GM19467 (cell line): ENCODE data around the gene S1PR1.

Experiments used
- ATAC-seq: cut with Tn5 transposase; IDR thresholded peaks from one replicate; pipeline ENCODE4 v1.9.1; 2021; ENCODE audit warnings: mild to moderate bottlenecking, moderate library complexity; ENCODE audit not compliant: unreplicated experiment

Gene S1PR1

DNA sequence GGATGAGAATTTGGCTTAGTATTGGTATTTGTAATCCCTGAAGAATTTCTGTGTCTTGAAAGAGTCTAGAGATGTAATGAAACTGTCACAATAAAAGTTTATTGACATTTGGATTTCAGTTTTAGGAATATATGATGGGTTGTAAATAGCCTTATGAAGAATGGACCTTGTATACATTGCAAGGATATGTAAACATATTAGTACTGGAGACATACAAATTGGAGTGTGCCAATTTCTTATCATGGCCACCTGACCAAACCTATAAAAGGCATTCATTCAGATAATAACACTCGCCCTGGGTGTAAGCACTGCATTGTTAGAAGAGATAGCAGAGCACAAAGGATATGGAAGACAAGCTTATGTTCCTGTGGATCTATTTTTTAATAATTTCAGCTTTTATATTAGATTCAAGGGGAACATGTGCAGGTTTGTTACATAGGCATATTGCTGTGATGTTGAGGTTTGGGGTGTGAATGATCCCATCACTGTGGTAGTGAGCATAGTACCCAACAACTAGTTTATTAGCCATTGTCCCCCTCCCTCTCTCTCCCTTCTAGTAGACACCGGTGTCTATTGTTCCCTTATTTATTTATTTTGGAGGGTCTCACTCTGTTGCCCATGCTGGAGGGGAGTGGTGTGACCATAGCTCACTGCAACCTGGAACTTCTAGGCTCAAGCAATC lies 8.6 kb downstream of the S1PR1 start:
- ATAC-seq = no peak

DNA sequence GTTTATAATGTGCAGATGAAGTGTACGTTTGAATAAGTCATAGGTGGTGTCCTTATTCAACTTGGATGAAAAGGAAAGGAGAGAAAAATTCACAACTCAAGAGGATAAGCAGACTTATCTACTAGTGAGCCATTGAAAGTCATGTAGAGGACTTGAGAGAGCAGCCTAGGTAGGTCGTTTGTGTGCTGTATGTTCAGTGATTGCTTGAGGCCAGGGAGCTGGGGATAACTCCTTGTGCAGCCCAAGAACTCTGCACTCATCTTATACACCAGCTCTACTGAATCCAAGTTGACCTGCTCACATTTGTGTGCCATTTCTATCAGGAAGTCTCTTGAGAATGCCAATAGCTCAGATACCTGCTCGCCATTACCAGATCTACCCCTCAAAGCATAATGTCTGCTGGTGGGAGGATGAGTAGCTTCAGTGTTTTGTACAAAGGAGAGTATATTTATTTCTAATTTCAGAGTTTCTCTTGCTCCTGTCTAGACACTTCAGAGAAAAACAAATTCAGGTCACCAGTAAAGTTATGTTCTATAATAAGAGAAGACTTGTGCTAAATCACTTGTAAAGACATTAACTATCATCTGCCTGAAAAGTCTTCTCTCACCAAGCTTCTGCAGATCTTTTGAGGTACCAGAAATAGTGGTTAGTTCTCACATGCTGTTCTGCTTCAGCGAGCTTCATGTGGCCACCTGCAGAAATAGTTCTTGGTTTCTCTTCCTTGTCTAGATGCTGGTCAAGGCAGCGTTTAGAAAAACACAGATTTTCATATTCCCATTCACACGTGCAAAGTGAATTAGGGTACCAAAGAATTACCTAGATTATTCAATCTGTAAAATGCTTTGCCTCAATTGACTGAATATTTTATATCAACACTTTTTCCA lies 10.8 kb downstream of the S1PR1 start:
- ATAC-seq = peak; percentile 86

DNA sequence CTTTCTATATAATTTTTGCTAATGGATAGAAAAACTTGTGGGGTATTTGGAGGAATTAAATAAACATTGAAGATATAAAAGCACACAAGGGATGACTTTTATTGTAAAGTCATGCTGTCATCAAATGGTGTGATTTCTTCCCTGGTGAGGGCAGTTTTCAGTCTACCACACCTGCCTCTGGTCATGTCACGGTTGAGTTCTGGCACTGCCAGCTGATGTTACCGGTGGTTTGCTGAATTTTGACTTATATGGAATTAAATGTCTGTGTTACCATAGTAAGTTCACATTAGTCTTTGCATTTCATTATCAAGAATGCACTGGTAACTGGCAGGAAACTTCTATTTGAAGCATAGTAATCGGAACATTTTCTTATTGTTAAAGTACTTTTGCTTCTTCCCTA lies 13.4 kb downstream of the S1PR1 start:
- no peak for ATAC-seq

DNA sequence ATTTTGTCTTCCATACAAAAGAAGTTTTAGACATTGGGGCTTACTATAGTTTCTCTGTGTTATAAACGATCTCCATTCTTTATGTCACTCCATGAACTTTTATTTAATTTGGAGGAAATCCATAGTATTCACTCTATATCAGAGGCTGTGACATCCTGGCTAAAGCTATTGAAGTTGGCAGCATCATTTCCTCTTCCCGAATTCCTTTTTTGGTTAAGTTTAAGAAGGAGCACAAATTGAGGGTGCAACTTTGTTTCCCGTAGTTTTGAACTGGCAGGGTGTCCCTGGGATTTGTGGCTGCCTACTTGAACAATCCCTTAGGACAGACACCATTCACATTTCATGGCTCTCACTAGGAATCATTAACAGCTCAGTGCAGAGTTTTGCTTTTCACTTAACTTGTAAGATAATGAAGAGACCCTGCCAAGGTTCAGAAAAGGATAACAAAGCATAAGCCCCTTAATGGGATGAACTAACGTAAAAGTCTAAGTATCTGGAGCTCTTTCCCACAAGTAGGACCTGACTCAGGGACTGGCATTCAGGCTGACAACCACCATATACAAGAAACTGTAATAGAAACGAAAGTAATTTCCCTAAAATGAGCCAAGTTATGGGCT lies 13.9 kb downstream of the S1PR1 start:
- no peak for ATAC-seq

DNA sequence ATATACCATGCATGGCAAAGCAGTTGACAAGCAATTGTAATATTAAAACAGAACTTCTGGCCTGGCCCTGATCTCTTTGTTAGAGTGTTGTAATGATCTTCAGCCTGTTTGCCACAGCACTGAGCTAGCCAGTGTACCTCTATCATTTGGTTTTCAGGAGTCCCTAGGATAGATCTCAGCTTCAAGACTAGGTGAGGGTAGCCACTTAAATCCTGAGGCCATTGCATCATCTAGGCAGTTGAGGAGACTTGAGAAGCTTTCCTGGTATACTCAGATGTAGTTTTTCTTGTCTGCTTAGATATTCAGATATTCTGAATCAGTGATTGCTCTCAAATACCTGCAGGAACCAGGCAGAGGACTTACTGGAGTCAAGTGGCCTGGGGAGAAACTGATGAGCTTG lies 14.7 kb downstream of the S1PR1 start:
- ATAC-seq = no peak

DNA sequence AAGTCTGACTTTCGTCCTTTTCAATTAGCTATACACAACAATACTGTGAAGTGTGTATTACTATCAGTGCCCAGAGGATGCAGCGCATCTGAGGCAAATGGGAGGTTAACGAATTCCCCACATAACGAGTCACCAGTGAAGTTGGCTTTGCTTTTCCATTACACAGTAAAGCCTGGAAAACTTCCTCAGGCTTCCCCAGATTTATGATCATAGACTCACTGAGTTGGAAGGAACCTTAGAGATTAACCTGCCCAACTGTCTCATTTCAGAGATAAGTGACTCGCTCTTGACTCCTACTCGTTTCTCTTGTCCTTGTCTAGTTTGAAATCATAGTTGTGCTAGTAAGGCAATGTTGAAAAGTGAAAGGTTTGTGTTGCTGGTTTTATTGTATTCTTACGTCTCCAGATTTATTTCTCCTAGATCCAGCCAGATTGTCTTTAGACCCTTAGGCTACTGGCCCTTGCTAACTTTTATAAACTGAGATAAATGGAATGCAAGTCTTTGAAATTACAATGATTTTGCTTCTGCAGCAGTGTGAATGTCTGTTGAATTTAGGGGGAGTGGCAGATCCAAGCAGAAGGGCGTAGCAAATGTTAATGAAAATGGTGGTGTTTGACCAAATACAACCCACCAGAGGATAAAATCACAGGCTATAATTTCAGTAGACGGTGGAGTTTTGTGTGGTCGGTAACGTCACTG lies 17.3 kb downstream of the S1PR1 start:
- no peak for ATAC-seq

DNA sequence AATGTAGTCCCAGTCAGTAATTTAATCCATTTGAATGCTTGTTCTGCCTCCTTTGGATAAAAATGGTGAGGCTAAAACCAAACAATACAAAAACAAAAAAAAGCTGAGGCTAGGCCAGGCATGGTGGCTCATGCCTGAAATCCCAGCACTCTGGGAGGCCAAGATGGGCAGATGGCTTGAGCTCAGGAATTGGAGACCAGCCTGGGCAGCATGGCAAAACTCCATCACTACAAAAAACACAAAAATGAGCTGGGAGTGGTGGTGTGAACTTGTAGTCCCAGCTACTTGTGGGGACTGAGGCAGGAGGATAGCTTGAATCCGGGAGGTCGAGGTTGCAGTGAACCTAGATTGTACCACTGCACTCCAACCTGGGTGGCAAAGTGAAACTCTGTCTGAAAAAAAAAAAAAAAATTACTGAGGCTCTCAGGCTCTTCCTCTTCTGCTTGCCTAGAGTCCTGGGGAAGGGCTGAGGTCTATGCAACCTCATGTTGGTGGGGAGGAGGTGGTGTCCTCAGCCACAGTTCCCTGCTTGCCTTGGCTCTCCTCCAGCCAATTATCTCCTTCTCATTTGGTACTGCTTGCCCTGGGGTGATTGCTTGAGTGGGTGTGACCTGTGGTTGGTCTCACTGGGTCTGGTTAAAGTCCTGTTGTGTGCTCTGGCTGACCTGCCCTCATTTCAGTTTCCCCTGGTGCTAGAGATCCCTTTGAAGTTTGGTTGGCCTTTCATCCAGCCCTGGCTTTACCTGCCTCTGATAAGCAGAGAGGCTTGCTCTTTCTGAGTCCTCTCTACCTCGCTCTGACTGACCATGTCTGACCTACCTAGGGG lies 20.9 kb downstream of the S1PR1 start:
- peak; percentile 83 for ATAC-seq

DNA sequence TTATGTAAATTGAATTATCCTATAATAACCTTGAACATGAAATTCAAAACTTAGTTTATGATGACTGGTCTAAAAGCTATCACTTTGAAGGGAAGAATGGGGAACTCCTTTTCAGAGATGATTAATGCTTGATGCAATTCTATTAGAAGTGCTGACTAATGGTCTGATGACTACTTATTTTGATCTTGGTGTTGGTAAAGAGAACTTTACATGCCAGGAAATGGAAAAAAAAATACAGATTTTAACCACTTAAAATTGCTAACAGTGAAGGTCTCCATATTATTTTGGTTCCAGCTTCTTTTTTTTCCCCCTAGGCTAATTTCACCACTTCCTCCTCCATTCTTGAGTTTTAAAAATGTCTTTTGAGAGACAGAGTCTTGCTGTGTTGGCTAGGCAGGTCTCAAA lies 22.9 kb downstream of the S1PR1 start:
- no peak for ATAC-seq

DNA sequence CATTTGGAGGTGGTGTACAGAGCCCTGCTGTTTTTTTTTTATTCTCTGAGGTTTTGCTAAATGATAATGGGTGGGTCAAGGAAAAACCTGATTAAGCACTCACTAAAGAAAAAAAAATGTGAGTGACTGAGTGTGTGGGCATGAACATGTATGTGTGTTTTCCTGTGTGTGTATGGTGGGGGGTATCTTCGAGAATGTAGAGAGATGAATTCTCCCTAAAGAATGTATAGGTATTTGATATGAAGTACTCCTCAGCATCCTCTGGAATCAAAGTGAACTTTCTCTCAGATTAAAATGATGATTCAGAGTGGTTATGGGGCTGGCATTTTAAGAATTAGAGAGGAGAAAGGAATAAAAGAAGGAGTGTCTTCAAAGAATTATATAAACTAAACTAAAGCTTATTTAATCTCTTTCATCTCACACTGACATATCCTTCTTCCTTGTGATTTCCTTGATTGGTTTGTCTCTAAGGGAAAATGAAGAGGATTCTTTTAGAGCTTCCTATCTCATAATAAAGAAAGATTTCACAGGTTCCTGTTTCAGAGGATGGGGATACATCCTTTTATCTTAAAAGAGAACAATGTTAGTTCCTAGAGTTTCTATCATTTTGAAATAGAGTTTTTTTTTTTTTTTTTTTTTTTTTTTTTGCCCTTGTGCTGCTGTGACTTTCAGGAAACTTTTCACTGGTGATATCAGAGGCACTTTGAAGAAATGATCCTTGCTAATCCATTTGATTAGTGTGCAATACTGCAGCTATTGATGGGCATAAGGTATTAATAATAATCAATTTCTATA lies 23.9 kb downstream of the S1PR1 start:
- ATAC-seq = no peak

DNA sequence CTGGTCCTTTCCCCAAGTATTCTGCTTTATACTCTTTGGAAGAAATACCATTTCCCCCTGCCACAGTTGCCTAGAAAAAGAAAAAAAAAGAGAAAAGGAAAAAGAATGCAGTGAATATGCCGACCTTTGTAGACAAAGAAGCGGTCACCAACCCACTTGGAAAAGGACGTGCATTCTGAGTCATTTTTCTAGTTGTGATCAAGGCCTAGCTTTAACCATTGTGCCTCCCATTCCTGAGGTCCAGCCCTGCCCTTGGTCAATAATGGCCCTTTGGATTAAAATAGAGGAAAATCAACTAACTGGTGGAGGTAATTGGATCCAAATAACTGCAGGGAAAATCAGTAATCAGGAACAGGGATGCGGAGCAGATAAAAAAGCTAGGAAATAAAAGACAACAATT lies 24.8 kb downstream of the S1PR1 start:
- ATAC-seq = no peak

DNA sequence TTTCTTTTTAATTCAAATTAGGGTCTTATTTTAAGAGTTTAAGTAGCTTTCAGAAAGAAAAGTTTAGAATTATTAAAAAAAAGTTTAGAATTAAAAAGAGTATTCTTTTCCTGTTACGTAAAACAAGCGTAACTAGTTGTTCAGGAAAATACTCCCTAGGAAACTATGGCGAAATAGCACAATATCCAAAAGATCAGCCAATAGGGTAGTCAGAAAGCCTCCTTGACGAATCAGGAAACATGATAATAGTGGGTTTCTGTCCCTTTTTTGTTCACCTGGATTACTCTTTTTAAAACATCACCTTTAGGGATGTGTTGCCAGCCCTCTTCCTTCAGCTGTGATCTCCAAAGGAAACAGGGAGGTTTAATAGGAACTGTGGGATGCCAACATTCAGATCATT lies 25.2 kb downstream of the S1PR1 start:
- no peak for ATAC-seq

DNA sequence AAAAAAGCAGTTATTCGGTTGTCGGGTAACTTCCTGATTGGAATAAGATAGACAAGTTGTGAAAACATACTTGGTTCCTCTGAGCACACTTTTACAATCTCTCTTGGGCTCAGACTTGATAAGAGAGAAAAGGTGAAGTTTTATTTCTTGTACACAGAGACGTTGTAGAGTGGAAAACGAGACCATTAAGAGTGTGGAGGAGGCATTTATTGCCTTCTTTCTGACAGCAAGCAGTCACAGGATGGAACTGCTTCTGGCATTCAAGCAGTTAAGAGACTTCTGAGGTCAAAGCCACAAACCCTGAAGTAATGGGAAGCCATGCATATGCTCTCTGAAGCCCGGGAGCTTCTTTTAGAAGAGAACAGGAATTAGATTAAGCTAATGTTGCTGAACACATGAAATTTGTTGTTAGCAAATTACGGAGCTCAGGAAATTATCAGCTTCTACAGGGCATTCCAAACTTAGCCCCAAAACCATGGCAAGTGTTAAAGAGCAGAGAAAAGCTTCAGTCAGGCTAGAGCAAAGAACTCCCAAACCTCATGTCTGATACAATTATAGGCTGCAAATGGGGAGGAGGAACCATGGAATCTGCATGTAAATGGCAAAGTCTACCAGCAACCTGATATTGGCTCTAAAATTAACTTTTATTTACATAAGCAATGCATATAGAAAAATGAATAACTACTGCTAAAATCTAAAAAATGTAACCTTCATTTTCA lies 26.0 kb downstream of the S1PR1 start:
- ATAC-seq = no peak

DNA sequence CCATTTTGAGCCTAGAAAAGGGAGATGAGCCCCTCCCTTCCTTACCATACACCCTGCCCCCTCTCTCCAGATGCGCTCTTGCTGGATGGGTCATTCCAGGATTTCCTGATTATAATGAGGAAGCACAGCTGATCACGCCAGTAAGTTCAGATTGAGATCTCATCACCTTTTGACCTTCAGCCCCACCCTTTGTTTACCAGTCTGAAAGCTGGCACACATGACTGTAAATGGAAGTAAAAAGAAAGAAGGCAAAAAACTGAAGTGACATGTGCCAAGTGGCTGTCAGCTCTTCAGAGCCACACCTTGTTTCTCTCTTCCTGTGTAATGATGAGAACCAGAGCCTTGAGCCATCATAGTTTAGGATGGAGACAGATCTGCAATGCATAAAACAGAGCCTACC lies 27.9 kb downstream of the S1PR1 start:
- ATAC-seq = no peak

DNA sequence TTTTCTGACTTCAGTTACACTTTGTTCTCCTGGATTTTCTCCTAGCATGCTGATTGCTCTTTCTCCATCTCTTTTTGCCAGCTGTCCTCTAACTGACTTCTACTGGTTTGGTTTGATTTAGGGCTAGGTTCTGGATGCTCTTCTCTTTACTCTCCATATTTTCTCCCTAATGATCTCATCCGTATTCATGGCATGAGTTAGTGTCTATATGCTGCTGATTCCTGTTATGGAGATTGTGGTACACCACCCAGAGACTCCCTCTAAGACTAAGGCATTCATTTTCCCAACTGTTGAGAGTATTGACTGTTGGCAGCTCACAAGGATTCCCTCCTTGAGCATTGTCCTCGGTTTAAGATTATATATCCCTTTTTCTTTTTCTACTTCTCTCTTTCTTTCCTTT lies 28.9 kb downstream of the S1PR1 start:
- ATAC-seq = no peak

DNA sequence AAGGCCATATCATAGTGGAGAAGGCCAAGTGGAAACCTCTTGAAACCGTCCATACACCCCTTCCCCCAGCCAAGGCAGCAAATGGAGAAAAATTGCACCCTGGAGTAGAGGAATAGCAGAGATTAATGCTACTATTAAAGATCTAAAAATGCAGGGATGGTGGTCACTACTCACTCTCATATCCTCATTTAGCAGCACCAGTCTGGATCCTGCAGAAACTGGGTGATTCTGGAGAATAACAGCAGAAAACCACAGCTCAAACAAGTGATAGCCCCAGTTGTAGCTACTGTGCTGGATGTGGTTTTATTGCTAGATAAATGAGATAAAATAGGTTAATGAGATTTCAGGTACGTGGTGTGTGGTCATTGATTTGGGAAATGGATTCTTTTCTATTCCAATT lies 30.3 kb downstream of the S1PR1 start:
- ATAC-seq = no peak

DNA sequence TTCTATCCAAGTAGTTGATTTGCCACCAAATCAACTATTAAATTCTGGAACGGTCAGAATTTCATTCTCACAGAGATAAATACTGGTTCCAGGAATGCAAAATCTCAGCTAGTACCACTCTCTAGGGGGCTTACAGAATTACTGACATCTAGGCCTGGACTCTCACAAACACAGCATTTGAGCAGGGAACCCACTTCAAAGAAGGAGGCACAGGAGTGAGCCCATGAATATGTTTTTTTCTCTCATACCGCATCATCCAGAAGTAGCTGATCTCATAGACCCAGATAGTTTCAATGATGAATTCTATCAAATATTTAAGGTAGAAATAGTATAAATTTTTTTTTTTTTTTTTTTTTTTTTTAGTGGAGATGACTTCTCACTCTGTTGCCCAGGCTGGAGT lies 32.1 kb downstream of the S1PR1 start:
- no peak for ATAC-seq

DNA sequence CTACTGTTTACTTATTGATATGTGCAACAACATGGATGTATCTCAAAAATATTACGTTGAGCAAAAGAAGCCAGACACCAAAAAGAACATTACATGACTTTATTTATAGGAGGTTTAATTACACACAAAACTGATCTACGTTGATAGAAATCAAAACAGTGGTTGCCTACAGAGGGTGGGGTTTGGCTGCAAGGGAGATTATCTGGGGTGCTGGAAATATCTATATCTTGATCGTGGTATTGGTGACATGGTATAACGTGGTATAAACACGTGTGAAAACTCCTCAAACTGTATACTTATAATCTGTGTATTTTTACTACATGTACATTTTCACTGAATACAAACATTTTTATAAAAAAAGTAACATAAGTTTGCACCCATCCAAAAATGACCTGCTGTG lies 38.9 kb downstream of the S1PR1 start:
- no peak for ATAC-seq

DNA sequence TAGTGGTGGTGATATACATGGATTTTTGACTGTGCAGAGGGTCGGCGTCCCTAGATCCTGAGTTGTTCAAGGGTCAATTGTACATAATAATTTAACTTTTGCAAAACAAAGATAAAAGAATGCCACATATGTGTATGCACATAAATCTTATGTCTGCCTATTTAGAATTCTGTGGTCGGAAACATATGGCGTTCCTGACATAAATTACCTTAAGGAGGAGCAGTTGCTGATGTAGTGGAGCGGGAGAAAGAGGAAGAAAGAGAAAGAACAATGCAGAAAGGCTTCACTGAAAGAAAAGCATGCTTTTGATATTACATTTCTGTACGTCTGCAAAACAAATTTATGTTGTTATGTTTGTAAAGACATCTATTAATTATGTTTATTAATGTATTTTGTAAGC lies 40.0 kb downstream of the S1PR1 start:
- ATAC-seq = no peak

DNA sequence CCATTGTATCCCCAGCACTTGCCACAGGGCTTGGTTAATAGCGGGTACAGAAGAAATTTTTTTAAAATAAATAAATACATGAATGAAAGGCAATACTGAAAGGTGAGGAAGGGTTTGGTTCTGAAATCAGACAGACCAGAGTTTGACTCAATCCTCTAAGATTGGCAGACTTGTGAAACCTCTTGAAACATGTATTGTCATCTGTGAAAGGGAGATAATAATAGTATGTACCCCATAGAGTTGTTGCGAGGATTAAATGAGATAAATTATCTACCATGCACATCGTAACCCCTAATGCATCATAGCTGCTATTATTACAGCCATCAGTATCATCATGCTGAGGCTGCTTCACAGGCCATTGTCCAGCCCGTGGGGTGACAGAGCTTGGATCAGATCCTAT lies 41.4 kb downstream of the S1PR1 start:
- no peak for ATAC-seq
